Activated CD8-positive, alpha-beta T cell treated with anti-CD3 and anti-CD28 coated beads for 36 hours (primary cell): ENCODE results near the gene AK4. TPM values are rescaled to one million over a fixed set of nuclear protein-coding genes. Genes with fewer than 3 reads are reported as not detected.

Source experiments
- ATAC-seq: fragments of 200-7000 bp; cut with Tn5 transposase; one replicate; pipeline ENCODE4 v1.10.0; 2021; ENCODE audit warnings: mild to moderate bottlenecking, moderate library complexity
- CTCF ChIA-PET: fragments of 350-600 bp; sonication (Branson Sonifier 250); formaldehyde crosslinking; loops from one replicate; lab custom pipeline; 2021; ENCODE audit warnings: antibody characterized with exemption; lab: Charles Lee
- POLR2A ChIA-PET: fragments of 350-600 bp; sonication (Branson Sonifier 250); formaldehyde crosslinking; loops from one replicate; lab custom pipeline; 2021; ENCODE audit warnings: antibody characterized with exemption; lab: Charles Lee
- DNase-seq: peaks from one replicate; pipeline ENCODE4 v3.0.0-alpha.2; 2020
- H3K27ac Mint-ChIP-seq: one replicate; pipeline ENCODE4 v1.8.0; 2021; ENCODE audit warnings: mild to moderate bottlenecking, mixed read lengths
- H3K27me3 Mint-ChIP-seq: one replicate; pipeline ENCODE4 v1.8.0; 2021; ENCODE audit warnings: mixed read lengths
- H3K36me3 Mint-ChIP-seq: one replicate; pipeline ENCODE4 v1.8.0; 2021; ENCODE audit warnings: low read depth, mixed read lengths
- H3K4me1 Mint-ChIP-seq: one replicate; pipeline ENCODE4 v1.8.0; 2021; ENCODE audit warnings: low read depth, mixed read lengths
- H3K4me3 Mint-ChIP-seq: one replicate; pipeline ENCODE4 v1.8.0; 2021; ENCODE audit warnings: mild to moderate bottlenecking, moderate library complexity, mixed read lengths
- H3K9me3 Mint-ChIP-seq: one replicate; pipeline ENCODE4 v1.8.0; 2021; ENCODE audit warnings: mixed read lengths
- CTCF ChIP-seq: fragments of 200-600 bp; IDR thresholded peaks from one replicate; pipeline ENCODE4 v1.8.0; 2022; ENCODE audit warnings: antibody characterized with exemption, mild to moderate bottlenecking
- intact Hi-C: fragments of 100-400 bp; cut with micrococcal nuclease; formaldehyde crosslinking; loops from one replicate; pipeline ENCODE4 v1.10.0; 2022
- total RNA-seq, 2 experiments: library from RNA; stranded (reverse); gene quantifications; one replicate each; pipeline ENCODE4 v1.2.3, GENCODE V29; 2021

Gene AK4
- total RNA-seq, 2 experiments from 2014 or later = 151 to 156 TPM

GRCh38 chr1:65267271-65267670, 119.3 kb downstream of the AK4 start:
- CTCF ChIA-PET = interaction anchor here (1.2 to 2.3 kb wide), 3 partner anchors 13 to 192 kb away, joined by 3 to 8 read pairs (median 6); no protein-coding TSS in a partner anchor
- Mint-ChIP-seq H3K4me3 (no peak overlapping the region), H3K27ac (no peak overlapping the region), H3K36me3 (no peaks in the 10 kb centered on the region), H3K9me3 (no peaks in the 10 kb centered on the region), H3K4me1 (peaks cover 17% of the 10 kb centered on the region), H3K27me3 (peaks cover 34% of the 10 kb centered on the region)
- no peak for ATAC-seq
- TF ChIP-seq CTCF = no peak
- intact Hi-C loops = no loop called here
- POLR2A ChIA-PET = interaction anchor here (1.1 kb wide), 1 partner anchor 13 kb away, joined by 3 read pairs; no protein-coding TSS in a partner anchor
- no peak for DNase-seq

DNA sequence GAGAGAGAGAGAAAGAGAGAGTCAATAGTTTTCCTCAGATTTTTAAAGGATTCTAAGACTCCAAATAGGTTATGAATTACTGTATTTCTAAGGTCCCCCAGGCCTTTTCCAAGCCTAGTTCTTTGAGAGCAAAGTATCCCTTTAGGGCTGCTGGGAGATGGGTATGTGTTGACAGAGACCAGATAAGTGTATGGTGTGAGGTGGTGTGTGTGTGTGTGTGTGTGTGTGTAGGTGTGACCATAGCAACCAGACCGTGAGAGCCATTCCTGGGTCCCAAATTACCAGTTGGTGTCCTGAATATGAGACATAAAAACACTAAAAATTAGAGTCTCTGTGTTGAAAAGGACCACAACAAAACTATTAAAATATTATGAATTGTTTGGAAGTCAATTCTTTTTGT, 119.7 kb downstream of the AK4 start:
- ATAC-seq = no peak
- POLR2A ChIA-PET = interaction anchor here (1.1 kb wide), 1 partner anchor 13 kb away, joined by 3 read pairs; no protein-coding TSS in a partner anchor
- no peak overlapping the region for H3K4me3 Mint-ChIP-seq
- H3K4me1 Mint-ChIP-seq = peaks cover 17% of the 10 kb centered on the region
- H3K27ac Mint-ChIP-seq = no peak overlapping the region
- CTCF ChIA-PET = interaction anchor here (1.2 to 2.3 kb wide), 3 partner anchors 13 to 192 kb away, joined by 3 to 8 read pairs (median 6); no protein-coding TSS in a partner anchor
- DNase-seq = no peak
- intact Hi-C loops = no loop called here
- H3K36me3 Mint-ChIP-seq = no peaks in the 10 kb centered on the region
- no peaks in the 10 kb centered on the region for H3K9me3 Mint-ChIP-seq
- no peak for TF ChIP-seq CTCF
- peaks cover 34% of the 10 kb centered on the region for H3K27me3 Mint-ChIP-seq

GRCh38 chr1:65269612-65270011, 121.6 kb downstream of the AK4 start:
- TF ChIP-seq CTCF = no peak
- ATAC-seq = no peak
- Mint-ChIP-seq H3K9me3 (no peaks in the 10 kb centered on the region), H3K36me3 (no peaks in the 10 kb centered on the region), H3K4me3 (no peak overlapping the region), H3K27ac (no peak overlapping the region), H3K27me3 (peaks cover 22% of the 10 kb centered on the region), H3K4me1 (peaks cover 12% of the 10 kb centered on the region)
- ChIA-PET POLR2A (no interaction called here), CTCF (no interaction called here)
- DNase-seq = no peak
- intact Hi-C loops = no loop called here

GRCh38 chr1:65276197-65276939, 128.4 kb downstream of the AK4 start:
- no peak for ATAC-seq
- TF ChIP-seq CTCF = no peak
- intact Hi-C loops = no loop called here
- no peak for DNase-seq
- Mint-ChIP-seq H3K4me1 (no peaks in the 10 kb centered on the region), H3K9me3 (no peaks in the 10 kb centered on the region), H3K36me3 (no peaks in the 10 kb centered on the region), H3K27me3 (peaks cover 12% of the 10 kb centered on the region), H3K27ac (no peak overlapping the region), H3K4me3 (no peak overlapping the region)
- ChIA-PET POLR2A (no interaction called here), CTCF (no interaction called here)
